GM12891 (cell line): ENCODE data around the gene WDR64.

Experiments used
- POLR2A ChIP-seq: IDR thresholded peaks from 2 replicates; pipeline ENCODE4 v1.6.1; 2011; ENCODE audit warnings: low read depth, low read length, control low read depth
- POLR2AphosphoS5 ChIP-seq: IDR thresholded peaks from 2 replicates; pipeline ENCODE4 v1.6.1; 2011; ENCODE audit warnings: low read depth, low read length, control low read depth

DNA sequence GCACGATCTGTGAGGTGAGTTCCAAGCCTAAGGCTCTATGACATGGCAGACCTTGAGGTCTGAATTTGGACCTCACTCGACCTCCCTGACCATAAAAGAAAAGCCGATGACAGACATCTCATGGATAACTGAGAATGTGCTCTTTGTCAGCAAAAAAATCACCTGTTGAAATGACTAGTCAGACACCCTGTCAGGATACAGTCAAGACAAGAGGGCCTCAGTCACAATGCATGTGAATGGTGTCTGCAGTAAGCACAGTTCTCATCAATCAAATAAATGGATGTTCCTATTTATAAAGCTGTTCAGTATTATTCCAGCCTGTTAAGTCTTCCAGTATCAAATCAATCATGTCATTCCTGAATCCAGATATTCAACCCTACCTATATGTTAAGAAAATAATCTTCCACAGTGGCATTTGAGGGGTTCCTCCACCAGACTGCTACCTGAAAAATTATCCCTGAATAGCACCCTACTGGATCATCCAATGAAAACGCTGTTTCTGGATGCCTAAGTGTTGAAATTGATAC is 167.3 kb downstream of the WDR64 start:
- TF ChIP-seq POLR2AphosphoS5 (no peak), POLR2A (no peak)
